Peyer's patch (tissue), 4 donors: ENCODE measurements around the gene WDR64. TPM values are rescaled to one million over a fixed set of nuclear protein-coding genes. Genes with fewer than 3 reads are reported as not detected.

Experiments
- DNase-seq, 3 donors: peaks; one replicate each; pipeline ENCODE4 v3.0.0-alpha.2; 2017 to 2019
- H3K27ac ChIP-seq, 4 donors: fragments of 200-600 bp; sonication (generic); one replicate each; pipeline ENCODE4 v1.5.1; 2016 to 2019
- H3K27me3 ChIP-seq, 2 donors: fragments of 200-600 bp; sonication (generic); one replicate each; pipeline ENCODE4 v1.5.1; 2019
- H3K36me3 ChIP-seq, 3 donors: fragments of 200-600 bp; sonication (generic); one replicate each; pipeline ENCODE4 v1.5.1; 2016 to 2019
- H3K4me1 ChIP-seq, 4 donors: fragments of 200-600 bp; sonication (generic); one replicate each; pipeline ENCODE4 v1.5.1; 2016 to 2019
- H3K4me3 ChIP-seq, 4 donors: fragments of 200-600 bp; sonication (generic); 1 replicate in 3 of 4; 2 replicates in 1 of 4; pipeline ENCODE4 v1.5.1; 2016 to 2019; ENCODE audit warnings: mild to moderate bottlenecking in 1 of 4
- H3K9me3 ChIP-seq, 4 donors: fragments of 200-600 bp; sonication (generic); one replicate each; pipeline ENCODE4 v1.5.1; 2016 to 2019; ENCODE audit warnings: mild to moderate bottlenecking in 1 of 4
- CTCF ChIP-seq, 6 experiments: fragments of 450-650 bp in 4 of 6; fragments of 200-600 bp in 2 of 6; sonication (generic) in 1 of 6; IDR thresholded peaks; one replicate each; pipeline ENCODE4 v1.5.1; 2017 to 2019; ENCODE audit warnings: antibody characterized with exemption in 6 of 6, mild to moderate bottlenecking in 3 of 6, moderate library complexity in 1 of 6
- POLR2A ChIP-seq, 2 donors: fragments of 450-650 bp; IDR thresholded peaks; one replicate each; pipeline ENCODE4 v1.5.1; 2017; ENCODE audit warnings: antibody characterized with exemption in 2 of 2, mild to moderate bottlenecking in 2 of 2, moderate library complexity in 2 of 2
- total RNA-seq, 4 donors: library from RNA; depleted of rRNA; stranded (reverse); fragments of >200 nt; gene quantifications; one replicate each; pipeline ENCODE4 v1.1.0, GENCODE V29; 2016

WDR64 gene
- total RNA-seq, 4 donors from 2014 or later = not detected

DNA sequence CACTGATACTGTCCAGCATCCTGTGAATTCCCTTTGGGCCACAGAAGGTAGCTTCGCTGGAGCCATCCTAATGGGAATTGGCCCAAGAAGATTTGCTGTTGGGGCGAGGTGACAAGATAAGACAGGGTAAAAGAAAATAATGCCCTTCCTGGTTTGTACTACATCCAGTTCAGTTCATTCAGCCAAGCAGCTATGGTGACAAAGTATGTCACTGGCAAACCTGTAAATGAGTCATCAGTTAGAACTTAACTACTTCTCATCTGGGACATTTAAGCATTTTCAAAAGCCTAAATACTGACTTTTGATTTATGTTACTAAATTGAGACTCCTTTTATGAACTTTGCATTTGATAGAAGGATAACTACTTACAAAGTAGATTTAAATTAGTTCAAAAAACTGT is 54.2 kb downstream of the WDR64 start:
- no peak for DNase-seq
- Histone ChIP-seq H3K4me1 (no peaks in the 10 kb centered on the region), H3K9me3 (no peaks in the 10 kb centered on the region), H3K27me3 (no peaks in the 10 kb centered on the region), H3K4me3 (no peak overlapping the region), H3K27ac (no peak overlapping the region), H3K36me3 (no peaks in the 10 kb centered on the region)
- TF ChIP-seq POLR2A (IDR thresholded peaks at IDR 0.05) (no peak), CTCF (IDR thresholded peaks at IDR 0.05) (no peak)

DNA sequence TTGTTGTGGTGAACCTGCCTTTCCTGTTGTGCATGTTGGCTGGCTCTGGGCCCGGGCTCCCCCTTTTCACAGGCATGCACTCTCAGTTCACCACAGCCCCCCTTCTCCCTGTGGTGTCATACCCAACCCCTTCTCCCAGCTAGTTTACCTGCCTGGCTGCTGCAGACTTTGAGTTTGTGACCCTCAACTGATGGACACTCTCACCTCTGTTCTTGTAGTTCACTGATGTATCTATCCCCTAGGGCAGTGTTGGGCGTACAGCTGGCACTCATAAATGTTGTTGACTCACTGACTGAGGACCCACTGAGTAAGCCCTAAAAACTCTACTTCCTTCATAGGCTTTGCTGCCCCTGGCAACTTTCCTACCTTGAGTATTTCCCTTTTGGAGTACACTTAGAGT is 54.9 kb downstream of the WDR64 start:
- TF ChIP-seq CTCF (IDR thresholded peaks at IDR 0.05) = no peak
- no peak for TF ChIP-seq POLR2A (IDR thresholded peaks at IDR 0.05)

GRCh38 chr1:241707442-241707841 is 55.4 kb downstream of the WDR64 start:
- Histone ChIP-seq H3K4me1 (no peaks in the 10 kb centered on the region), H3K27me3 (no peaks in the 10 kb centered on the region), H3K36me3 (no peaks in the 10 kb centered on the region), H3K9me3 (no peaks in the 10 kb centered on the region), H3K27ac (no peak overlapping the region), H3K4me3 (no peak overlapping the region)
- TF ChIP-seq CTCF (IDR thresholded peaks at IDR 0.05) = no peak
- no peak for TF ChIP-seq POLR2A (IDR thresholded peaks at IDR 0.05)
- no peak for DNase-seq

More for the DNA sequence above, 54.9 kb downstream of the WDR64 start:
- Histone ChIP-seq H3K27ac (no peak overlapping the region), H3K4me3 (no peak overlapping the region), H3K4me1 (no peaks in the 10 kb centered on the region), H3K36me3 (no peaks in the 10 kb centered on the region), H3K27me3 (no peaks in the 10 kb centered on the region), H3K9me3 (no peaks in the 10 kb centered on the region)
- DNase-seq = no peak

DNA sequence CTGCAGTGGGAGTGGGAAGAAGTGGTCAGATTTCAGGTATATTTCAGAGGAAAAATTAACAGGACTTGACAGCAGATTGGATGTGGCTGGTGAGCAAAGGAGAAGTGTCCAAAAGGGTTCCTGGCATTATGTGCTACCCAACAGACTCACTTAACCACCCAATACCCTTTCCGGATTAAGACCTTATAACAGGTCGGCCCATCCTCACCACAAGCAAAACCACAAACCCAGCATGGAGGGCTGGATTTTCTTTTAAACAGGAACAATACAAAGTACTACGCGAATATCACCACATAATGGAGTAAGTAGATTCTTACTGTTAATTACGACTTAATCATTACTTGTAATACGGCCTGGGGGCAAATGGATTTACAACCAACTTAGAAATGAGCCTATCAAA is 59.2 kb downstream of the WDR64 start:
- no peak for DNase-seq
- Histone ChIP-seq H3K27me3 (no peaks in the 10 kb centered on the region), H3K9me3 (no peaks in the 10 kb centered on the region), H3K4me3 (no peak overlapping the region), H3K36me3 (no peaks in the 10 kb centered on the region), H3K27ac (no peak overlapping the region), H3K4me1 (no peaks in the 10 kb centered on the region)
- TF ChIP-seq POLR2A (IDR thresholded peaks at IDR 0.05) (no peak), CTCF (IDR thresholded peaks at IDR 0.05) (no peak)

- no peak for TF ChIP-seq CTCF (IDR thresholded peaks at IDR 0.05)
- no peak for TF ChIP-seq POLR2A (IDR thresholded peaks at IDR 0.05)
- DNase-seq = no peak
Measured at GRCh38 chr1:241713316-241713715, 61.2 kb downstream of the WDR64 start.

More at GRCh38 chr1:241713316-241713715, 61.2 kb downstream of the WDR64 start:
- H3K36me3 ChIP-seq = no peaks in the 10 kb centered on the region
- no peaks in the 10 kb centered on the region for H3K9me3 ChIP-seq
- no peaks in the 10 kb centered on the region for H3K4me1 ChIP-seq
- no peaks in the 10 kb centered on the region for H3K27me3 ChIP-seq
- no peak overlapping the region for H3K4me3 ChIP-seq
- H3K27ac ChIP-seq = no peak overlapping the region
